Colon (tissue), 2 donors: ENCODE data around the gene CYP2U1.
"Not testable (repeated sequence)": the region's sequence is repeated elsewhere in the genome, so short reads cannot be mapped to it uniquely, and the experiment has no call there.

Experiments
- FAIRE-seq: peaks from 2 replicates; lab custom pipeline; 2012; peaks lifted over from hg19 to GRCh38; lab: Jason Lieb, UNC
- donor health status: control.
- donor health status: control.

CYP2U1 gene

DNA sequence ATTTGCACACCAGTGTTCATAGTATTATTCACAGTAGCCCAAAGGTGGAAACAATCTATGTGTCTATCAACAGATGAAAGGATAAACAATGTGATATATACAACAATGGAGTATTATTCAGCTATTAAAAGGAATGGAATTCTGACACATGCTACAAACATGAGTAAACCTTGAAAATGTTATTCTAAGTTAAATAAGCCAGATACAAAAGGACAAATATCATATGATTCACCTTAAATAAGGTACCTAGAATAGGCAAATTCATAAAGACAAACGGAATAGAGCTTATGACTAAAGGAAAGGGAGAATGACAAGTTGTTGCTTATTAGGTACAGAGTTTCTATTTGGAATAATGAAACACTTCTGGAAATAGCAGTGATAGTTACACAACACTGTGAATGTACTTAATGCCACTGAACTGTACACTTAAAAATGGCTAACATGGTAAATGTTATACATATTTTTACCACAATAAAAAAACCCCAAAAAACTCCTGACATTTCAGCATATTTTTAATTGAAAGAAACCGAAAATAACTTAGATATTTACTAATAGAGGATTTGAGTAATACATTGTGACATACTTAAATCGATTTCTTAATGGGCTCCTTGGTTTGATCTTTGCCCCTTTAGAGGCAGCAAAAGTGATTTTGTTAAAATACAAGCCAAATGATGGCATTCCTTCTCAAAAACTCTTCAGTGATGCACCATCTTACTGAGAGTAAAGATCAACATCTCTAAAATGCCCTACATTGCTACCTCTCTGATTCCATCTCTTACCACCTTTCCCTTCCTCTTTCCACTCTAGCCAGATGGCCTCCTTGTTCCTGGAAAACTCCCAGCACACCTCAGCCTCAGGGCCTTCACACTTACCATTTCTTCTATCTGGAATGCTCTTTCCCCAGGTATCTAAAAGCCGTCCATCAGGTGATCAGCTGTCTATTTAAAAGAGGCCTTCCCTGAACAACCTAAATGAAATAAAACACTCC, 8.6 kb upstream of the CYP2U1 start:
- FAIRE-seq, result no peak

DNA sequence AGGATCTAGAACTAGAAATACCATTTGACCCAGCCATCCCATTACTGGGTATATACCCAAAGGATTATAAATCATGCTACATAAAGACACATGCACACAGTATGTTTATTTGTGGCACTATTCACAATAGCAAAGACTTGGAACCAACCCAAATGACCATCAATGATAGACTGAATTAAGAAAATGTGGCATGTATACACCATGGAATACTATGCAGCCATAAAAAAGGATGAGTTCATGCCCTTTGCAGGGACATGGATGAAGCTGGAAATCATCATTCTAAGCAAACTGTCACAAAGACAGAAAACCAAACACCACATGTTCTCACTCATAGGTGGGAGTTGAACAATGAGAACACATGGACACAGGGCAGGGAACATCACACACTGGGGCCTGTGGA, 5.6 kb upstream of the CYP2U1 start:
- FAIRE-seq, result not testable (repeated sequence)

- FAIRE-seq, result not testable (repeated sequence)
These were observed 4.5 kb upstream of the CYP2U1 start for GRCh38 chr4:107926875-107927274.

DNA sequence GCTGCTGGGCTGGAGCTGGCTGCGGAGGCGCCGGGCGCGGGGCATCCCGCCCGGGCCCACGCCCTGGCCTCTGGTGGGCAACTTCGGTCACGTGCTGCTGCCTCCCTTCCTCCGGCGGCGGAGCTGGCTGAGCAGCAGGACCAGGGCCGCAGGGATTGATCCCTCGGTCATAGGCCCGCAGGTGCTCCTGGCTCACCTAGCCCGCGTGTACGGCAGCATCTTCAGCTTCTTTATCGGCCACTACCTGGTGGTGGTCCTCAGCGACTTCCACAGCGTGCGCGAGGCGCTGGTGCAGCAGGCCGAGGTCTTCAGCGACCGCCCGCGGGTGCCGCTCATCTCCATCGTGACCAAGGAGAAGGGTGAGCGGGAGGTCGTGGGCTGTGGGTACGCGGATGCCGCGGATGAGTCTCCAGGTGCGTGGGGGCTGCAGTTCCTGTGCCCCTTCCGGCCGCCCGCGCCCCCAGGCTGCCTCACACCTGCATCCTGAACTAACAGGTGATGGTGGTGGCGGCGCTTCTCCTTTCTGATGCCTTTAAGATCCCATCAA, 499 bp downstream of the CYP2U1 start:
- no peak for FAIRE-seq

DNA sequence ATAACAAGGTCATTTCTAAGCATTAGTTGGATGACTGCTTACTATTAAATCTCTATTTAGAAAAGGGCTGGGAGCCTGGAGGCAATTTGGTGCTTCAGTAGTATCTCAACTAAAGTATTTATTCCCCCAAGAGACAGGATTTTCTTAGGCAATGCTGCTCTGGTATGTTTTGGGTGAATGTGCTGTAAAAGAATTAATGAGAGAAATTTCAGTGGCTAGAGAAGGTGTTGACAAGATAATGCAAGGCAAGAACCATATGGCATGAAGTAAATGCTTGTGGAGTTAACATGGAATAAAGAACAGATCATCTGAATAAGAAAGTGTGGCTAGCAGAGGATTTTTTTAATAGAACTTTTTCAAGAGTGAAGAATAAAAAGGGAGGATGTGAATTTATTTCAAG, 3.9 kb downstream of the CYP2U1 start:
- FAIRE-seq, result no peak

GRCh38 chr4:107937040-107937439, 5.7 kb downstream of the CYP2U1 start:
- FAIRE-seq, result no peak

DNA sequence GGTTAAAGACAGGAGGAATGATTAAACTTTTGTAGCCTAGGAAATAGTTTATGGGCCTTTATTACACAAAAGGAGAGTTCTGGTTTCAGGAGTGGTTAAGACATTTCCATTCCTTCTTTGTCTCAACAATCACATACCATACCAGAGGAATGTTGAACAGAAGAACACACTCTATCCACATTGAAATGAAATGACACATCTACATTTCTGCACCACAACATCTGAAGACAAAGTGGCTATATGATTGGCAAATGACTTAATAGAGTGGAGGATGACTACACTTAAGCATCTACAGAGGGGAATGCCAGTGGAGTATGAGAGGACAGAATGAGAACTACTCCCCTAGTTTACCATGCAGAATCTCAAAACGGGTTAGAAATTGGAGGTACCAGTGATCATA, 8.0 kb downstream of the CYP2U1 start:
- no peak for FAIRE-seq

GRCh38 chr4:107945809-107946208, 14.5 kb downstream of the CYP2U1 start:
- FAIRE-seq, result no peak

GRCh38 chr4:107950746-107951540, 19.6 kb downstream of the CYP2U1 start:
- no peak for FAIRE-seq

DNA sequence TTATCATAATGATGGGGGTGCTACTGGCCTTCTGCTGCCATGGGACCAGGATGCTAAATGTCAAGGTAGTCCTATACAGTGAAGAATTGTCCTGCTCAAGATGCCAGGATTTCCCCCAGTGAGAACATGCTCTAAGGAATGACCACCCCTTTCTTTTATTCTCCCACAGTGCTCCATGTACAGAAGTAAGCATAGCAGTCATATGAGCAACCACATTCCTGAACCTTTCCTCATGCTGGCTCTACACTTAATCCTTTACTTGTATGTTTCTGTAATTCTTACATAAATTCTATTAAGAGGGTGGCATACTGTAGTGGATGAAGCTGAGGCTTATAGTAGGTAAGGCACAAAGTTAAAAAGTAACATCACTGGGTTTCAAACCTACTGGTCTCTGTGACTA, 20.2 kb downstream of the CYP2U1 start:
- FAIRE-seq, result no peak

DNA sequence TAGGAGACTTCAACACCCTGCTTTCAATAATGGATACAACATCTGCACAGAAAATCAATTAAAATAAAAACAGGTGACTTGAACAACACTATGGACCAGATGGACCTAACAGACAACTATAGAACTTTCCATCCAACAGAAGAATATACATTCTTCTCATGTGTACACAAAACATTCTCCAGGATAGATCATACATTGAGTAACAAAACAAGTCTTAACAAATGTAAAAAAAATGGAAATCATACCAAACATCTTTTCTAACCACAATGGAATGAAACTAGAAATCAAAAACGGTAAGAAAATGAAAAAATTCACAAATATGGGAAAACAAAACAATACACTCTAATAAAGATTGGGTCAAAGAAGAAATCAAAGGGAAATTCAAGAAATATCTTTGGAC, 24.7 kb downstream of the CYP2U1 start:
- FAIRE-seq, result no peak

GRCh38 chr4:107966903-107967302, 35.6 kb downstream of the CYP2U1 start:
- FAIRE-seq, result no peak

- FAIRE-seq, result not testable (repeated sequence)
These were observed 36.2 kb downstream of the CYP2U1 start for GRCh38 chr4:107967519-107967918.

- not testable (repeated sequence) for FAIRE-seq
These were observed 36.6 kb downstream of the CYP2U1 start for GRCh38 chr4:107967921-107968320.

DNA sequence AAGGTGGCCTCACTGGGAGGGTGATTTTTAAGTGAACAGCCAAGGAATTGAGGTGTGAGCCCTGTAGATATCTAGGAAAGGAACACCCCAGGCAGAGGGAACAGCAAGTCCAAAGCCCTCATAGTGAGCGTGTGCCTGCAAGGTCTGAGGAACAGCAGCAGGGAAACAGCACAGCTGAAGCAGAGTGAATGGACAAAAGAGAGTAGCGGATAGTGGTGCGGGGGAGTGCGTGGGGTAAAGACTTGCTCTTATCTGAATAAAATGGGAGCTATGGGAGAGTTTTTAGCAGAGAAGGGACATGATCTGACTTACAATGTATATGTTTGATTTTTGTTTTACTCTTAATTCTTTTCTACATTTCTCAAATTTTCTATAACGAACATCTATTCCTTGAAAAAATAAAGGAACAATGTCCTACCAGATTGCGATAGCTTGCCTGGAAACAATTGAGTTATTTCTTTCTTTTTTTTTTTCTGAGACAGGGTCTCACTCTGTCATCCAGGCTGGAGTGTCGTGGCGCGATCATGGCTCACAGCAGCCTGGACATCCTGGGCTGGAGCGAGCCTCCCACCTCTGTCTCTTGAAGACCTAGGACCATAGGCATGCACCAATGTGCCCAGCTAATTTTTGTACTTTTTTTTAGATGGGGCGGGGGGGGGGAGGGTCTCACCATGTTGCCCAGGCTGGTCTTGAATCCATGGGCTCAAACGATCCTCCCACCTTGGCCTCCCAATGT, 38.9 kb downstream of the CYP2U1 start:
- no peak for FAIRE-seq

GRCh38 chr4:107972605-107973004, 41.3 kb downstream of the CYP2U1 start:
- no peak for FAIRE-seq

- no peak for FAIRE-seq
These were observed 43.2 kb downstream of the CYP2U1 start for GRCh38 chr4:107974523-107974922.

GRCh38 chr4:107977482-107977881, 46.1 kb downstream of the CYP2U1 start:
- FAIRE-seq, result no peak

DNA sequence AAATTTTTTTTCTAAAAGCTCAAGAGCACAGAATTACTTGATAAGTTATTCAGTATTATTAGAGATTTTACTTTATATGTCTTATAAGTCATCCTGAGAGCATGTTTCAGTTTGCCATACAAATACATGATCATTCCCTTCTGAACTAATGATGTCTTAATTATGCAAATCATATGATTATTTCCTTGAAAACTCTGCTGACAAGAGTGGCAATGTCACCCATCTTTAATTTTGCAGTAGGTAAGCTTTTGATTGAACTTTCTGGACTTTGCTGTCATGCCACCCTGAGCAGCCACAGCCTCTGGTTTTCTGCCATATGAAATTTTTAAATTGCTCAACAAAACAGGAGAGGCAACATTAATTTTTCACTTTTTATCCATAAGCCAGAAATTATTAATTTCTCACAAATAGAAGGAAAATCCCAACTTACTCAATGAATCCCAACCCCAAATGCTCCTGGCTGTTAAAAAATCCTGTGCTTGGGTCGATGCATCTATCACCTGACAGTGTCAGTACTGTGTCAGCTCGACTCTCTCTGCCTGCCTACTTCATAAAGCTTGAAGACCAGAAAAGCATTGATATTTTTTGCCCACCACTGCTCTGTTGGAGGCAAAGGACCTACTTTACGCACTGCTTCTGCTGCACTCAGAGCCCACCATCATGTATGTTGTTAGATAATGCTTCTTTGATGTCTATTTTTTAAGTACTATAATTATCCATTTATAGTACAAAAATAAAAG, 46.8 kb downstream of the CYP2U1 start:
- FAIRE-seq, result no peak

DNA sequence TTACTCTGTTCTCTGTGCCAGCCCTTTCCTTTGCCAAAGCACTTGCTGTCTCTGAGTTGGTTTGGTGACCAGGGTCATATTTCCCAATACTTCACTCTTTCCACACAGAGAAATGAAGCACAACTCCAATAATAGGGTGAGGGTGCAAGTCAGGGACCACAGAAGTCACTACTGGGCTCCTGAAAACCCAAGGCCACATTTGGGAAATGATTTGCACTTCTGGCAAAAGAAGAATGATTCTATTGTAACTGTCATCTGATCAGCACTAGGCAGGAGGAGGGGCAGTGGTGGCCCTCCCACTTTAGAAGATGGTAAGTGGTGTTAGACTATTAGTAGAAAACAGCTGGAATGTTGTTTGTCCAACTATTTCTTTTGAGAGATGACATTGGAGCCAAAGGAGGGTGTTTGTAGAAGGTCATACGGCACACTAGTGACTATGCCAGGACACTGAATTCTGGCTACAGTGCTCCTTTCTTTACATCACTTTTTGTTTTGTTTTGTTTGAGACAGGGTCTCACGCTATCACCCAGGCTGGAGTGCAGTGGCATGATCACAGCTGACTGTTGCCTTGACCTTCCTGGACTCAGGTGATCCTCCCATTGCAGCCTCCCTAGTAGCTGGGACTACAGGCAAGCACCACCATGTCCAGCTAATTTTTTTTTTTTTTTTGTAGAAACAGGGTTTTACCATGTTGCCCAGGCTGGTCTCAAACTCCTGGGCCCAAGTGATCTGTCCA, 47.5 kb downstream of the CYP2U1 start:
- no peak for FAIRE-seq
